NCI-H526 (cell line): ENCODE measurements around the gene KRT12.

Experiments used
- DNase-seq, 2 experiments: peaks; one replicate each; lab custom pipeline; 2025; lab: John Stamatoyannopoulos, UW

KRT12 gene

GRCh38 chr17:40866838-40867237, at the start of gene KRT12:
TSS of gene KRT12 (minus strand) at chr17:40867223. CDS start at chr17:40867186, 37 bp downstream.
- no peak for DNase-seq

- no peak for DNase-seq
Observed at GRCh38 chr17:40916366-40916765, 49.3 kb upstream of the KRT12 start.

- no peak for DNase-seq
Observed at GRCh38 chr17:40915721-40916256, 48.8 kb upstream of the KRT12 start.

GRCh38 chr17:40915199-40915661, 48.2 kb upstream of the KRT12 start:
- DNase-seq, result no peak

GRCh38 chr17:40914075-40914855, 47.2 kb upstream of the KRT12 start:
- no peak for DNase-seq

GRCh38 chr17:40912486-40913210, 45.6 kb upstream of the KRT12 start:
- no peak for DNase-seq

GRCh38 chr17:40910441-40910841, 43.4 kb upstream of the KRT12 start:
- no peak for DNase-seq

- peak in 1 of 2 experiments; percentile 56 for DNase-seq
Observed at GRCh38 chr17:40909755-40910154, 42.7 kb upstream of the KRT12 start.

GRCh38 chr17:40909351-40909750, 42.3 kb upstream of the KRT12 start:
- peak; percentile 74 to 91 for DNase-seq

- DNase-seq, result no peak
Observed at GRCh38 chr17:40906613-40907012, 39.6 kb upstream of the KRT12 start.

- no peak for DNase-seq
Observed at GRCh38 chr17:40905370-40905769, 38.3 kb upstream of the KRT12 start.

GRCh38 chr17:40903129-40903847, 36.3 kb upstream of the KRT12 start:
- peak in 1 of 2 experiments; percentile 27 for DNase-seq

GRCh38 chr17:40902498-40902897, 35.5 kb upstream of the KRT12 start:
- DNase-seq, result no peak

- DNase-seq, result no peak
Observed at GRCh38 chr17:40901981-40902474, 35.0 kb upstream of the KRT12 start.

- no peak for DNase-seq
Observed at GRCh38 chr17:40900809-40901356, 33.9 kb upstream of the KRT12 start.

GRCh38 chr17:40896916-40897455, 30.0 kb upstream of the KRT12 start:
- DNase-seq, result no peak

- DNase-seq, result no peak
Observed at GRCh38 chr17:40895106-40895730, 28.2 kb upstream of the KRT12 start.

GRCh38 chr17:40888196-40888720, 21.2 kb upstream of the KRT12 start:
- no peak for DNase-seq

- no peak for DNase-seq
Observed at GRCh38 chr17:40886090-40886489, 19.1 kb upstream of the KRT12 start.

- peak in 1 of 2 experiments; percentile 34 for DNase-seq
Observed at GRCh38 chr17:40884708-40885512, 17.9 kb upstream of the KRT12 start, which contains the start of gene KRT20. TSS of gene KRT20 (minus strand) at chr17:40885242. CDS start at chr17:40885185, 57 bp downstream.
